HEK293 (cell line): ENCODE data around the gene KANK2.
"Not testable (repeated sequence)": the region's sequence is repeated elsewhere in the genome, so short reads cannot be mapped to it uniquely, and the experiment has no call there.

Experiments used
- CTCF ChIA-PET: fragments of 350-600 bp; formaldehyde crosslinking; extraction: SDS; loops from one replicate; lab custom pipeline; 2021; ENCODE audit warnings: antibody characterized with exemption; lab: Yijun Ruan, JAX
- POLR2A ChIA-PET: fragments of 300-600 bp; formaldehyde crosslinking; extraction: SDS; loops from one replicate; lab custom pipeline; 2020; ENCODE audit warnings: antibody characterized with exemption, inconsistent platforms; lab: Yijun Ruan, JAX
- H3K27ac ChIP-seq: fragments of 200-500 bp; sonication (Bioruptor generic); 2 replicates; pipeline ENCODE4 v1.5.1; 2014; ENCODE audit warnings: low read depth, low read length, control low read depth, inconsistent platforms; ENCODE audit errors: extremely low read depth
- H3K36me3 ChIP-seq, 2 experiments: fragments of 200-500 bp in 1 of 2; sonication (Bioruptor generic) in 1 of 2; 1 replicate in 1 of 2; 2 replicates in 1 of 2; pipeline ENCODE4 v1.5.1; 2014 to 2017; ENCODE audit warnings: inconsistent platforms in 2 of 2, low read length in 2 of 2; ENCODE audit not compliant: control insufficient read depth in 2 of 2, insufficient read depth in 1 of 2
- H3K4me1 ChIP-seq: fragments of 200-500 bp; sonication (Bioruptor generic); 2 replicates; pipeline ENCODE4 v1.5.1; 2014; ENCODE audit warnings: mild to moderate bottlenecking, low read length, inconsistent platforms; ENCODE audit not compliant: control insufficient read depth, insufficient read depth
- H3K4me3 ChIP-seq: 2 replicates; pipeline ENCODE4 v1.5.1; 2011; ENCODE audit warnings: low read depth, mild to moderate bottlenecking, control low read depth, low read length, moderate library complexity
- H3K9me3 ChIP-seq: fragments of 200-500 bp; sonication (Bioruptor generic); 2 replicates; pipeline ENCODE4 v1.5.1; 2014; ENCODE audit warnings: low read depth, low read length, inconsistent platforms; ENCODE audit not compliant: control insufficient read depth, insufficient read depth
- GFI1B ChIP-seq: fragments of 450-650 bp; formaldehyde crosslinking; IDR thresholded peaks from 2 replicates; pipeline ENCODE4 v1.5.1; 2016; ENCODE audit warnings: missing biosample characterization, missing genetic modification characterization
- GLI4 ChIP-seq: fragments of 450-650 bp; formaldehyde crosslinking; IDR thresholded peaks from 2 replicates; pipeline ENCODE4 v1.5.1; 2016; ENCODE audit warnings: missing biosample characterization, missing genetic modification characterization
- HOXC10 ChIP-seq: sonication (generic); formaldehyde crosslinking; IDR thresholded peaks from 2 replicates; pipeline ENCODE4 v1.8.1; 2023; ENCODE audit warnings: mild to moderate bottlenecking, missing genetic modification reagents
- KLF1 ChIP-seq: fragments of 450-650 bp; formaldehyde crosslinking; IDR thresholded peaks from 2 replicates; pipeline ENCODE4 v1.5.1; 2016; ENCODE audit warnings: missing biosample characterization, missing genetic modification characterization
- MYNN ChIP-seq: fragments of 450-650 bp; formaldehyde crosslinking; IDR thresholded peaks from 2 replicates; pipeline ENCODE4 v1.5.1; 2016; ENCODE audit warnings: missing biosample characterization, missing genetic modification characterization, borderline replicate concordance
- PRDM4 ChIP-seq: fragments of 450-650 bp; formaldehyde crosslinking; IDR thresholded peaks from 2 replicates; pipeline ENCODE4 v1.5.1; 2017; ENCODE audit warnings: missing biosample characterization, missing genetic modification characterization
- SCRT2 ChIP-seq: fragments of 450-650 bp; formaldehyde crosslinking; IDR thresholded peaks from 2 replicates; pipeline ENCODE4 v1.5.1; 2016; ENCODE audit warnings: missing biosample characterization, missing genetic modification characterization
- WT1 ChIP-seq: fragments of 450-650 bp; formaldehyde crosslinking; IDR thresholded peaks from 2 replicates; pipeline ENCODE4 v1.5.1; 2016; ENCODE audit warnings: missing biosample characterization, missing genetic modification characterization
- ZBTB7A ChIP-seq: fragments of 450-650 bp; formaldehyde crosslinking; IDR thresholded peaks from 2 replicates; pipeline ENCODE4 v1.5.1; 2016; ENCODE audit warnings: low read depth, missing biosample characterization, missing genetic modification characterization
- ZIC2 ChIP-seq: fragments of 450-650 bp; formaldehyde crosslinking; IDR thresholded peaks from 2 replicates; pipeline ENCODE4 v1.5.1; 2016; ENCODE audit warnings: missing biosample characterization, missing genetic modification characterization
- ZNF114 ChIP-seq: fragments of 450-650 bp; formaldehyde crosslinking; IDR thresholded peaks from 2 replicates; pipeline ENCODE4 v1.5.0; 2017; ENCODE audit warnings: missing biosample characterization, missing genetic modification characterization
- ZNF133 ChIP-seq: fragments of 450-650 bp; formaldehyde crosslinking; IDR thresholded peaks from 2 replicates; pipeline ENCODE4 v1.5.1; 2016; ENCODE audit warnings: missing biosample characterization, missing genetic modification characterization
- ZNF146 ChIP-seq: fragments of 450-650 bp; formaldehyde crosslinking; IDR thresholded peaks from 2 replicates; pipeline ENCODE4 v1.5.1; 2016; ENCODE audit warnings: missing biosample characterization, missing genetic modification characterization
- ZNF175 ChIP-seq: fragments of 450-650 bp; formaldehyde crosslinking; IDR thresholded peaks from 2 replicates; pipeline ENCODE4 v1.5.1; 2016; ENCODE audit warnings: missing biosample characterization, missing genetic modification characterization
- ZNF335 ChIP-seq: fragments of 450-650 bp; formaldehyde crosslinking; conservative IDR thresholded peaks from 2 replicates; pipeline ENCODE4 v1.5.1; 2016; ENCODE audit warnings: missing biosample characterization, missing genetic modification characterization
- ZNF341 ChIP-seq: fragments of 450-650 bp; formaldehyde crosslinking; IDR thresholded peaks from 2 replicates; pipeline ENCODE4; 2016; ENCODE audit warnings: low read depth, missing biosample characterization, missing genetic modification characterization
- ZNF350 ChIP-seq: fragments of 450-650 bp; formaldehyde crosslinking; IDR thresholded peaks from 2 replicates; pipeline ENCODE4 v1.5.0; 2017; ENCODE audit warnings: missing biosample characterization, mild to moderate bottlenecking, missing genetic modification characterization
- ZNF394 ChIP-seq: fragments of 450-650 bp; formaldehyde crosslinking; IDR thresholded peaks from 2 replicates; pipeline ENCODE4 v1.5.1; 2016; ENCODE audit warnings: missing biosample characterization, missing genetic modification characterization, mild to moderate bottlenecking, moderate library complexity, borderline replicate concordance
- ZNF549 ChIP-seq: fragments of 450-650 bp; IDR thresholded peaks from 2 replicates; pipeline ENCODE4 v1.5.1; 2018; ENCODE audit warnings: missing biosample characterization, missing genetic modification characterization, mild to moderate bottlenecking, inconsistent platforms, moderate library complexity
- ZNF776 ChIP-seq: fragments of 450-650 bp; formaldehyde crosslinking; IDR thresholded peaks from 2 replicates; pipeline ENCODE4 v1.5.0; 2017; ENCODE audit warnings: missing biosample characterization, missing genetic modification characterization, borderline replicate concordance
- TF ChIP-seq, protein P1 (sequence below): fragments of 450-650 bp; formaldehyde crosslinking; IDR thresholded peaks from 2 replicates; pipeline ENCODE4 v1.5.1; 2016; ENCODE audit warnings: missing biosample characterization, missing genetic modification characterization
- TF ChIP-seq, protein P2 (sequence below): fragments of 450-650 bp; formaldehyde crosslinking; IDR thresholded peaks from 2 replicates; pipeline ENCODE4 v1.5.1; 2016; ENCODE audit warnings: missing biosample characterization, missing genetic modification characterization

Gene KANK2

GRCh38 chr19:11181488-11181887 is 15.9 kb downstream of the KANK2 start (continued):
- TF ChIP-seq, protein P1, sequence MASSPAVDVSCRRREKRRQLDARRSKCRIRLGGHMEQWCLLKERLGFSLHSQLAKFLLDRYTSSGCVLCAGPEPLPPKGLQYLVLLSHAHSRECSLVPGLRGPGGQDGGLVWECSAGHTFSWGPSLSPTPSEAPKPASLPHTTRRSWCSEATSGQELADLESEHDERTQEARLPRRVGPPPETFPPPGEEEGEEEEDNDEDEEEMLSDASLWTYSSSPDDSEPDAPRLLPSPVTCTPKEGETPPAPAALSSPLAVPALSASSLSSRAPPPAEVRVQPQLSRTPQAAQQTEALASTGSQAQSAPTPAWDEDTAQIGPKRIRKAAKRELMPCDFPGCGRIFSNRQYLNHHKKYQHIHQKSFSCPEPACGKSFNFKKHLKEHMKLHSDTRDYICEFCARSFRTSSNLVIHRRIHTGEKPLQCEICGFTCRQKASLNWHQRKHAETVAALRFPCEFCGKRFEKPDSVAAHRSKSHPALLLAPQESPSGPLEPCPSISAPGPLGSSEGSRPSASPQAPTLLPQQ, result no peak
- TF ChIP-seq, protein P2, sequence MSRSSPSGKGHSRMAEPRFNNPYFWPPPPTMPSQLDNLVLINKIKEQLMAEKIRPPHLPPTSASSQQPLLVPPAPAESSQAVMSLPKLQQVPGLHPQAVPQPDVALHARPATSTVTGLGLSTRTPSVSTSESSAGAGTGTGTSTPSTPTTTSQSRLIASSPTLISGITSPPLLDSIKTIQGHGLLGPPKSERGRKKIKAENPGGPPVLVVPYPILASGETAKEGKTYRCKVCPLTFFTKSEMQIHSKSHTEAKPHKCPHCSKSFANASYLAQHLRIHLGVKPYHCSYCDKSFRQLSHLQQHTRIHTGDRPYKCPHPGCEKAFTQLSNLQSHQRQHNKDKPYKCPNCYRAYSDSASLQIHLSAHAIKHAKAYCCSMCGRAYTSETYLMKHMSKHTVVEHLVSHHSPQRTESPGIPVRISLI (tag by site-specific recombination), result no peak
- TF ChIP-seq GLI4 (tag by site-specific recombination) (no peak), KLF1 (tag by site-specific recombination) (no peak)
- TF ChIP-seq, all 188 proteins: peak for 2

DNA sequence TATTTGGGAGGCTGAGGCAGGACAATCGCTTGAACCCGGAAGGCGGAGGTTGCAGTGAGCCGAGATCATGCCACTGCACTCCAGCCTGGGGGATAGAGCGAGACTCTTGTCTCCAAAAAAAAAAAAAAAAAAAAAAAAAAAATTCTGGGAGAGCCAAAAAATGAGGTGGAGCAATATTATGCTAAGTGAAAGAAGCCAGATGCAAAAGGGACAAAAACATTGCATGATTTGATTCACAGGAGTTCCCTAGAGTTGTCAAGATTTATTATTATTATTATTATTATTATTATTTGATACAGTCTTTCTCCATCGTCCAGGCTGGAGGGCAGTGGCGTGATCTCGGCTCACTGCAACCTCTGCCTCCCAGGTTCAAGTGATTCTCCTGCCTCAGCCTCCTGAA is 16.4 kb downstream of the KANK2 start:
- H3K4me3 ChIP-seq, H3K9me3 ChIP-seq, POLR2A ChIA-PET, CTCF ChIA-PET, H3K4me1 ChIP-seq, H3K27ac ChIP-seq: not testable (repeated sequence)
- peaks cover 0 to 40% of the 10 kb centered on the region in 2 experiments; a peak in 2 of 3 replicates for H3K36me3 ChIP-seq

DNA sequence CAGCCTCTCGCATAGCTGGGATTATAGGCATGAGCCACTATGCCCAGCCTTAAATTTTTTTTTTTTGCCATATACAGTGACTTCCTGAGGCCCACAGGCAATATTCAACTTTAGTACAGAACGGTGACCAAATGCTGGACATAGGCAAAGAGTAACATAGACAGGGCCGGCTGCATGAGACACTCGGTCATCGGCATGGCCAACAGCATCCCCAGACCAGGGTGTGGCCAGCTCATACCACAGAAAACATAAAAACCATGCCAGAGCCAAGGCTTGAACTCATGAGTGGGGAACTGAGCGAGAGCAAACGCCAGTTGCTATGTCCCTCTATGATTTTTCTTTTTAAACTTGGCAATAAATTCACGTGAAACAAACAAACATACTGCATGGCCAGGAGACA is 17.0 kb downstream of the KANK2 start:
- H3K36me3 ChIP-seq, result peaks cover 0 to 41% of the 10 kb centered on the region in 2 experiments; a peak in 2 of 3 replicates
- no peak overlapping the region for H3K27ac ChIP-seq
- TF ChIP-seq GFI1B (tag by site-specific recombination), result no peak
- no peak for TF ChIP-seq ZNF175 (tag by site-specific recombination)
- no peak for TF ChIP-seq ZNF335 (tag by site-specific recombination)
- no peak for TF ChIP-seq SCRT2 (tag by site-specific recombination)
- no peak for TF ChIP-seq ZNF549 (tag by site-specific recombination)
- TF ChIP-seq PRDM4 (tag by site-specific recombination), result no peak
- no peak for TF ChIP-seq ZNF133
- no peak for TF ChIP-seq ZNF341 (tag by site-specific recombination)
- no peak for TF ChIP-seq ZIC2 (tag by site-specific recombination)
- no peak for TF ChIP-seq ZNF776 (tag by site-specific recombination)
- no peak for TF ChIP-seq ZNF350
- no peak for TF ChIP-seq MYNN
- no peak for TF ChIP-seq HOXC10 (CRISPR knock-in tag)
- no peak for TF ChIP-seq ZBTB7A (tag by site-specific recombination)
- no peak for TF ChIP-seq ZNF394 (tag by site-specific recombination)
- no peak for TF ChIP-seq ZNF146 (tag by site-specific recombination)
- no peak for TF ChIP-seq WT1 (tag by site-specific recombination)
- TF ChIP-seq ZNF114 (tag by site-specific recombination), result no peak
- H3K4me1 ChIP-seq, result no peaks in the 10 kb centered on the region
- ChIA-PET CTCF (interaction anchor here (0.6 kb wide), 1 partner anchor 27 kb away, joined by 3 read pairs; no protein-coding TSS in a partner anchor), POLR2A (no interaction called here)
- H3K4me3 ChIP-seq, result no peak overlapping the region
- H3K9me3 ChIP-seq, result no peaks in the 10 kb centered on the region
